Panc1 (cell line): ENCODE measurements around the gene MACROD2. TPM values are rescaled to one million over a fixed set of nuclear protein-coding genes. Genes with fewer than 3 reads are reported as not detected.

Source experiments
- ATAC-seq: fragments of 200-7000 bp; cut with Tn5 transposase; 2 replicates; pipeline ENCODE4 v1.9.1; 2020; ENCODE audit warnings: mild to moderate bottlenecking, moderate library complexity
- BruUV-seq: library from RNA; stranded (reverse); fragments of 400-500 nt; replicated peaks from 2 replicates; lab custom pipeline; 2021; lab: Mats Ljungman, UMichigan
- CTCF ChIA-PET: fragments of 300-600 bp; sonication (Branson Sonifier 250); formaldehyde crosslinking; loops from one replicate; lab custom pipeline; 2022; ENCODE audit warnings: antibody characterized with exemption; lab: Charles Lee
- POLR2A ChIA-PET: fragments of 300-600 bp; sonication (Branson Sonifier 250); formaldehyde crosslinking; loops from one replicate; lab custom pipeline; 2022; ENCODE audit warnings: antibody characterized with exemption; lab: Charles Lee
- DNase-seq: peaks from one replicate; pipeline ENCODE4 v3.0.0-alpha.2; 2010; ENCODE audit warnings: low read depth, low spot score
- H3K27ac ChIP-seq: 2 replicates; pipeline ENCODE4 v1.5.1; 2011; ENCODE audit warnings: mild to moderate bottlenecking, low read length, inconsistent platforms
- H3K27me3 ChIP-seq: fragments of 200-500 bp; sonication (Bioruptor generic); 2 replicates; pipeline ENCODE4 v1.6.0; 2014; ENCODE audit warnings: low read length, inconsistent platforms; ENCODE audit not compliant: control insufficient read depth, insufficient read depth
- H3K36me3 ChIP-seq: fragments of 200-500 bp; sonication (Bioruptor generic); 2 replicates; pipeline ENCODE4 v1.5.1; 2014; ENCODE audit warnings: inconsistent platforms, mild to moderate bottlenecking, low read length, moderate library complexity; ENCODE audit not compliant: control insufficient read depth, insufficient read depth
- H3K4me1 ChIP-seq: 2 replicates; pipeline ENCODE4 v1.5.1; 2011; ENCODE audit warnings: inconsistent platforms, mild to moderate bottlenecking, low read length, moderate library complexity; ENCODE audit not compliant: control insufficient read depth, insufficient read depth
- H3K4me3 ChIP-seq, 2 experiments: 2 replicates each; pipeline ENCODE4 v1.5.1; 2011 to 2012; ENCODE audit warnings: low read depth in 2 of 2, low read length in 2 of 2, mild to moderate bottlenecking in 2 of 2, inconsistent platforms in 1 of 2, moderate library complexity in 1 of 2
- H3K9me3 ChIP-seq: fragments of 200-500 bp; sonication (Bioruptor generic); 2 replicates; pipeline ENCODE4 v1.5.1; 2014; ENCODE audit warnings: low read depth, mild to moderate bottlenecking, inconsistent platforms, low read length, moderate library complexity; ENCODE audit not compliant: control insufficient read depth, insufficient read depth
- POLR2AphosphoS5 ChIP-seq: IDR thresholded peaks from 2 replicates; pipeline ENCODE4 v1.6.1; 2012; ENCODE audit warnings: mild to moderate bottlenecking, low read depth, low read length, moderate library complexity
- REST ChIP-seq, 2 experiments: IDR thresholded peaks; 2 replicates each; pipeline ENCODE4 v1.6.1; 2011 to 2012; ENCODE audit warnings: low read depth in 2 of 2, control low read depth in 1 of 2, low read length in 1 of 2, mild to moderate bottlenecking in 1 of 2, moderate library complexity in 1 of 2; ENCODE audit not compliant: insufficient read depth in 1 of 2
- SIN3A ChIP-seq: IDR thresholded peaks from 2 replicates; pipeline ENCODE4 v1.6.1; 2012; ENCODE audit warnings: low read depth, mild to moderate bottlenecking, low read length, moderate library complexity, borderline replicate concordance; ENCODE audit not compliant: insufficient read depth
- TCF7L2 ChIP-seq: IDR thresholded peaks from 2 replicates; pipeline ENCODE4 v1.6.1; 2011; ENCODE audit warnings: mild to moderate bottlenecking, low read depth, low read length, inconsistent platforms
- in situ Hi-C: cut with HindIII; loops from 2 replicates; pipeline ENCODE4 v1.10.0; 2016; ENCODE audit warnings: low sequenced_read_pairs, low pct_unique_long_range_greater_than_20kb
- intact Hi-C: fragments of 100-400 bp; cut with micrococcal nuclease; formaldehyde crosslinking; loops from one replicate; pipeline ENCODE4 v1.10.0; 2022; ENCODE audit not compliant: unreplicated experiment
- total RNA-seq: library from RNA; stranded (reverse); gene quantifications from one replicate; pipeline ENCODE4 v1.2.1, GENCODE V29; 2021; ENCODE audit not compliant: unreplicated experiment
- TF ChIP-seq, protein P1 (sequence below): fragments of 450-650 bp; IDR thresholded peaks from 2 replicates; pipeline ENCODE4 v1.5.1; 2017; ENCODE audit warnings: mild to moderate bottlenecking

The MACROD2 gene
- total RNA-seq, 1 experiment from 2014 or later, result 1.2 TPM

DNA sequence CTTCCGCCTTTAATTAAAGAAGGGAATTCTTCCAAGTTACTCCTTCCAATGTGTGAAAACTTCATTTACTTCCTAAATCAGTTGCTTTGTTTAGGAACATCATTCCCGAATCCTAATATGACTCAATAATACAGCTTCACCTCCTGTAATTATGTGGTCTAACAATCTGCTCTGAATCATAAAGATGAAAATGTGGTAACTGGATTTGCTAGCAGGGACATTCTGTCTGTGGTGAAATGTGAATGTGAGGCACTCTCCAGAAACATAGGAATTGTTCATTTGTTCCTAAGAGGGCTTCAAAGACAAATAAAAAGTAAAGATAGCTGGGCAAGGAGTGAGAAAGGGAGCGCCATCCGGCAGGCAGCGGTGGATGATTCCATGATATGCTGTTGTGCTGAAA, 1899.8 kb downstream of the MACROD2 start:
- intact Hi-C loops (no loop called here), in situ Hi-C loops (no loop called here)
- Histone ChIP-seq H3K36me3 (no peaks in the 10 kb centered on the region), H3K4me3 (no peak overlapping the region), H3K27me3 (no peaks in the 10 kb centered on the region), H3K4me1 (no peaks in the 10 kb centered on the region), H3K27ac (no peak overlapping the region), H3K9me3 (no peaks in the 10 kb centered on the region)
- no peak for ATAC-seq
- DNase-seq, result no peak
- no TSS peak for BruUV-seq
- CTCF ChIA-PET, result no interaction called here
- TF ChIP-seq REST (IDR thresholded peaks at IDR 0.05; ENCODE audit: insufficient read depth in 1 of 2, low read depth in 2 of 2, low read length in 1 of 2) (no peak), TCF7L2 (no peak), SIN3A (no peak), POLR2AphosphoS5 (no peak)
- TF ChIP-seq, protein P1, sequence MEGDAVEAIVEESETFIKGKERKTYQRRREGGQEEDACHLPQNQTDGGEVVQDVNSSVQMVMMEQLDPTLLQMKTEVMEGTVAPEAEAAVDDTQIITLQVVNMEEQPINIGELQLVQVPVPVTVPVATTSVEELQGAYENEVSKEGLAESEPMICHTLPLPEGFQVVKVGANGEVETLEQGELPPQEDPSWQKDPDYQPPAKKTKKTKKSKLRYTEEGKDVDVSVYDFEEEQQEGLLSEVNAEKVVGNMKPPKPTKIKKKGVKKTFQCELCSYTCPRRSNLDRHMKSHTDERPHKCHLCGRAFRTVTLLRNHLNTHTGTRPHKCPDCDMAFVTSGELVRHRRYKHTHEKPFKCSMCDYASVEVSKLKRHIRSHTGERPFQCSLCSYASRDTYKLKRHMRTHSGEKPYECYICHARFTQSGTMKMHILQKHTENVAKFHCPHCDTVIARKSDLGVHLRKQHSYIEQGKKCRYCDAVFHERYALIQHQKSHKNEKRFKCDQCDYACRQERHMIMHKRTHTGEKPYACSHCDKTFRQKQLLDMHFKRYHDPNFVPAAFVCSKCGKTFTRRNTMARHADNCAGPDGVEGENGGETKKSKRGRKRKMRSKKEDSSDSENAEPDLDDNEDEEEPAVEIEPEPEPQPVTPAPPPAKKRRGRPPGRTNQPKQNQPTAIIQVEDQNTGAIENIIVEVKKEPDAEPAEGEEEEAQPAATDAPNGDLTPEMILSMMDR, result no peak
- POLR2A ChIA-PET, result no interaction called here

DNA sequence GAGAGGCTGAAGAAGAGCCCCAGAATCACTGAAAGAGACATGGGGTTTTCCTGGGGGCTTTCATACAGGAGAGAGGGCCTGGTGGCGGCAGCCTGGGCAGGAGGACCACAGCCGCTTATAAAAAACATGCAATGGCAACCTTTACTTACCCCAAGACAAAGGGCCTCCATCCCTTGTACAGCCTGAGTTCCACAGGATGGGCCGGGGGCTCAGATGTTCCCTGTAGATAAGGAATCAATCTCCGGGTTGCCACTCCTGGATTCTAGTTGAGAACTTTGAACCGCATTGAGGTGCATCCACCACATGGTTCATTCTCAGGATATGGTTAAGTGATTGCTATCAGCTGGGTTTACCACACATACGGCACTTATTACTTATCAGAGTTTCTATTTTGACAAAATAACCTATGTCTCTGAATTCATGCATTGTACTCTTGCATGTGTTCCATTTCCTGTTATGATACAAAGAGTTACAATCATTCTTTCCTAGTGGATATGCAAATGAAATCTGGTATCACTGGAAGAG, 1900.3 kb downstream of the MACROD2 start:
- Histone ChIP-seq H3K27ac (no peak overlapping the region), H3K27me3 (no peaks in the 10 kb centered on the region), H3K4me3 (no peak overlapping the region), H3K36me3 (no peaks in the 10 kb centered on the region), H3K9me3 (no peaks in the 10 kb centered on the region), H3K4me1 (no peaks in the 10 kb centered on the region)
- no TSS peak for BruUV-seq
- TF ChIP-seq, protein P1, result no peak
- TF ChIP-seq POLR2AphosphoS5 (no peak), SIN3A (no peak), TCF7L2 (no peak), REST (IDR thresholded peaks at IDR 0.05; ENCODE audit: insufficient read depth in 1 of 2, low read depth in 2 of 2, low read length in 1 of 2) (no peak)
- CTCF ChIA-PET, result no interaction called here
- POLR2A ChIA-PET, result no interaction called here
- ATAC-seq, result no peak
- no peak for DNase-seq
- in situ Hi-C loops (no loop called here), intact Hi-C loops (no loop called here)
